PC-3 (cell line): ENCODE data around the gene EDRF1. TPM values are rescaled to one million over a fixed set of nuclear protein-coding genes. Genes with fewer than 3 reads are reported as not detected.

ENCODE experiments used
- ATAC-seq: fragments of 200-7000 bp; cut with Tn5 transposase; 2 replicates; pipeline ENCODE4 v1.9.1; 2020; ENCODE audit warnings: mild to moderate bottlenecking, moderate library complexity
- BruUV-seq: library from RNA; stranded (reverse); fragments of 400-500 nt; replicated peaks from 2 replicates; lab custom pipeline; 2021; lab: Mats Ljungman, UMichigan
- CTCF ChIA-PET: fragments of 300-600 bp; sonication (Branson Sonifier 250); formaldehyde crosslinking; loops from one replicate; lab custom pipeline; 2022; ENCODE audit warnings: antibody characterized with exemption; lab: Charles Lee
- POLR2A ChIA-PET: fragments of 300-600 bp; sonication (Branson Sonifier 250); formaldehyde crosslinking; loops from one replicate; lab custom pipeline; 2022; ENCODE audit warnings: antibody characterized with exemption; ENCODE audit not compliant: unreplicated experiment; lab: Charles Lee
- DNase-seq: peaks from one replicate; pipeline ENCODE4 v3.0.0-alpha.2; 2015
- H2AFZ ChIP-seq: fragments of 300-600 bp; sonication (generic); 2 replicates; pipeline ENCODE4 v1.6.0; 2016; ENCODE audit warnings: antibody characterized with exemption, low read length
- H3F3A ChIP-seq: fragments of 300-600 bp; sonication (generic); one replicate; pipeline ENCODE4 v1.6.0; 2017; ENCODE audit warnings: antibody characterized with exemption, low read length, control low read depth, mild to moderate bottlenecking; ENCODE audit not compliant: unreplicated experiment
- H3K27ac ChIP-seq: fragments of 300-600 bp; sonication (generic); 2 replicates; pipeline ENCODE4 v1.5.1; 2016; ENCODE audit warnings: mild to moderate bottlenecking, low read length
- H3K27me3 ChIP-seq: fragments of 300-600 bp; sonication (generic); 2 replicates; pipeline ENCODE4 v1.6.1; 2016; ENCODE audit warnings: low read length, mixed read lengths
- H3K36me3 ChIP-seq: fragments of 300-600 bp; sonication (generic); 2 replicates; pipeline ENCODE4 v1.6.1; 2016; ENCODE audit warnings: low read depth, mixed run types, low read length, mixed read lengths
- H3K4me1 ChIP-seq: fragments of 300-600 bp; sonication (generic); 2 replicates; pipeline ENCODE4 v1.5.1; 2016; ENCODE audit warnings: low read length; ENCODE audit not compliant: insufficient read depth
- H3K4me2 ChIP-seq: fragments of 300-600 bp; sonication (generic); 2 replicates; pipeline ENCODE4 v1.6.0; 2016; ENCODE audit warnings: low read length
- H3K4me3 ChIP-seq: fragments of 300-600 bp; sonication (generic); 2 replicates; pipeline ENCODE4 v1.5.1; 2016; ENCODE audit warnings: mild to moderate bottlenecking, low read length, mixed read lengths
- H3K79me2 ChIP-seq: fragments of 300-600 bp; sonication (generic); 2 replicates; pipeline ENCODE4 v1.6.1; 2017; ENCODE audit warnings: low read length, mixed read lengths
- H3K9ac ChIP-seq: fragments of 300-600 bp; sonication (generic); 2 replicates; pipeline ENCODE4 v1.6.0; 2016; ENCODE audit warnings: mild to moderate bottlenecking, low read length
- H3K9me2 ChIP-seq: fragments of 300-600 bp; sonication (generic); replicated peaks from 2 replicates; pipeline ENCODE4 v1.6.1; 2016; ENCODE audit warnings: mixed run types, low read length, mixed read lengths
- H3K9me3 ChIP-seq: fragments of 300-600 bp; sonication (generic); 2 replicates; pipeline ENCODE4 v1.6.1; 2016; ENCODE audit warnings: low read length, mixed read lengths
- H4K20me1 ChIP-seq: fragments of 300-600 bp; sonication (generic); 2 replicates; pipeline ENCODE4 v1.6.1; 2016; ENCODE audit warnings: low read length, mixed read lengths
- CTCF ChIP-seq: fragments of 300-600 bp; sonication (generic); conservative IDR thresholded peaks from 2 replicates; pipeline ENCODE4 v1.5.1; 2017; ENCODE audit warnings: antibody characterized with exemption, low read depth, mild to moderate bottlenecking, low read length
- EZH2 ChIP-seq: fragments of 300-600 bp; sonication (generic); IDR thresholded peaks from one replicate; pipeline ENCODE4 v1.6.1; 2017; ENCODE audit warnings: antibody characterized with exemption, mild to moderate bottlenecking, low read length; ENCODE audit not compliant: unreplicated experiment
- EZH2phosphoT487 ChIP-seq: fragments of 300-600 bp; sonication (generic); IDR thresholded peaks from 2 replicates; pipeline ENCODE4 v1.6.1; 2018; ENCODE audit warnings: mild to moderate bottlenecking, antibody characterized with exemption, low read length, borderline replicate concordance
- intact Hi-C: fragments of 100-400 bp; cut with micrococcal nuclease; formaldehyde crosslinking; loops from 2 replicates; pipeline ENCODE4 v1.9.0; 2023
- total RNA-seq: library from RNA; depleted of rRNA; stranded (reverse); fragments of >200 nt; gene quantifications from 2 replicates; pipeline ENCODE4 v1.2.3, GENCODE V29; 2014

The EDRF1 gene
- total RNA-seq, 1 experiment from 2014 or later: 17.7 TPM

- no peaks in the 10 kb centered on the region for H3F3A ChIP-seq
- H3K4me1 ChIP-seq: no peaks in the 10 kb centered on the region
- no peaks in the 10 kb centered on the region for H3K79me2 ChIP-seq
- no peaks in the 10 kb centered on the region for H4K20me1 ChIP-seq
- ChIA-PET POLR2A (no interaction called here), CTCF (no interaction called here)
- ATAC-seq: no peak
- BruUV-seq: no TSS peak
- H3K4me3 ChIP-seq: no peak overlapping the region
- H3K9me2 ChIP-seq: no peaks in the 10 kb centered on the region
- H3K9me3 ChIP-seq: no peaks in the 10 kb centered on the region
- TF ChIP-seq EZH2phosphoT487: no peak
- no peak for TF ChIP-seq CTCF
- TF ChIP-seq EZH2: no peak
- no peak overlapping the region for H2AFZ ChIP-seq
- no peak overlapping the region for H3K27ac ChIP-seq
- DNase-seq: no peak
- no peak overlapping the region for H3K4me2 ChIP-seq
- intact Hi-C loops: no loop called here
- no peaks in the 10 kb centered on the region for H3K27me3 ChIP-seq
- H3K9ac ChIP-seq: no peak overlapping the region
- H3K36me3 ChIP-seq: no peaks in the 10 kb centered on the region
These were observed 80.1 kb downstream of the EDRF1 start for GRCh38 chr10:125799451-125800182.

- Histone ChIP-seq H3K36me3 (no peaks in the 10 kb centered on the region), H3F3A (no peaks in the 10 kb centered on the region), H3K27ac (no peak overlapping the region), H4K20me1 (no peaks in the 10 kb centered on the region), H3K9ac (no peak overlapping the region), H3K9me3 (no peaks in the 10 kb centered on the region), H3K4me3 (no peak overlapping the region), H3K27me3 (no peaks in the 10 kb centered on the region), H2AFZ (no peak overlapping the region), H3K4me1 (no peaks in the 10 kb centered on the region), H3K4me2 (no peak overlapping the region), H3K79me2 (no peaks in the 10 kb centered on the region), H3K9me2 (no peaks in the 10 kb centered on the region)
- DNase-seq (no peak), ATAC-seq (no peak)
- intact Hi-C loops: no loop called here
- ChIA-PET POLR2A (no interaction called here), CTCF (no interaction called here)
- TF ChIP-seq CTCF: no peak
- no peak for TF ChIP-seq EZH2phosphoT487
- no peak for TF ChIP-seq EZH2
- BruUV-seq: no TSS peak
These were observed 82.1 kb downstream of the EDRF1 start for GRCh38 chr10:125801574-125801973.

GRCh38 chr10:125802131-125802530, 82.6 kb downstream of the EDRF1 start:
- Histone ChIP-seq H3K79me2 (no peaks in the 10 kb centered on the region), H3K4me1 (no peaks in the 10 kb centered on the region), H3K27me3 (no peaks in the 10 kb centered on the region), H2AFZ (no peak overlapping the region), H3K9me3 (no peaks in the 10 kb centered on the region), H3K27ac (no peak overlapping the region), H3F3A (no peaks in the 10 kb centered on the region), H3K36me3 (no peaks in the 10 kb centered on the region), H3K4me2 (no peak overlapping the region), H4K20me1 (no peaks in the 10 kb centered on the region), H3K4me3 (no peak overlapping the region), H3K9me2 (no peaks in the 10 kb centered on the region), H3K9ac (no peak overlapping the region)
- ChIA-PET CTCF (no interaction called here), POLR2A (no interaction called here)
- DNase-seq (no peak), ATAC-seq (no peak)
- BruUV-seq: no TSS peak
- intact Hi-C loops: no loop called here
- TF ChIP-seq EZH2: no peak
- TF ChIP-seq EZH2phosphoT487: no peak
- TF ChIP-seq CTCF: no peak
